H9 (cell line): ENCODE results near the gene STX8. TPM values are rescaled to one million over a fixed set of nuclear protein-coding genes. Genes with fewer than 3 reads are reported as not detected.

ENCODE experiments used
- DNase-seq: peaks from one replicate; pipeline ENCODE4 v3.0.0-alpha.2; 2017
- H2AFZ ChIP-seq: one replicate; pipeline ENCODE4 v1.6.1; 2013; ENCODE audit warnings: mild to moderate bottlenecking, low read length, control low read depth, moderate library complexity
- H2AK5ac ChIP-seq: 2 replicates; pipeline ENCODE4 v1.6.1; 2013; ENCODE audit warnings: low read length, control low read depth, mixed read lengths; ENCODE audit not compliant: insufficient read length
- H2BK120ac ChIP-seq: one replicate; pipeline ENCODE4 v1.6.1; 2013; ENCODE audit warnings: low read depth, mild to moderate bottlenecking, low read length, control low read depth, inconsistent platforms; ENCODE audit not compliant: poor library complexity, severe bottlenecking
- H2BK12ac ChIP-seq: 2 replicates; pipeline ENCODE4 v1.6.1; 2013; ENCODE audit warnings: low read length, control low read depth, mixed read lengths, low read depth; ENCODE audit not compliant: insufficient read length
- H2BK15ac ChIP-seq: 2 replicates; pipeline ENCODE4 v1.6.1; 2013; ENCODE audit warnings: low read depth, low read length, control low read depth
- H2BK20ac ChIP-seq: one replicate; pipeline ENCODE4 v1.6.1; 2013; ENCODE audit warnings: low read depth, mild to moderate bottlenecking, low read length, control low read depth, inconsistent platforms; ENCODE audit not compliant: poor library complexity, severe bottlenecking
- H2BK5ac ChIP-seq: 2 replicates; pipeline ENCODE4 v1.6.1; 2013; ENCODE audit warnings: low read length, control low read depth, mixed read lengths; ENCODE audit not compliant: insufficient read length
- H3K14ac ChIP-seq: 2 replicates; pipeline ENCODE4 v1.6.1; 2013; ENCODE audit warnings: low read length, control low read depth; ENCODE audit not compliant: insufficient read depth
- H3K18ac ChIP-seq: 2 replicates; pipeline ENCODE4 v1.6.1; 2013; ENCODE audit warnings: low read depth, mild to moderate bottlenecking, mixed read lengths, low read length, control low read depth; ENCODE audit not compliant: insufficient read length
- H3K23ac ChIP-seq: 2 replicates; pipeline ENCODE4 v1.6.1; 2013; ENCODE audit warnings: low read length, control low read depth, mixed read lengths, low read depth; ENCODE audit not compliant: insufficient read length
- H3K23me2 ChIP-seq: 2 replicates; pipeline ENCODE4 v1.6.1; 2013; ENCODE audit warnings: low read depth, mild to moderate bottlenecking, mixed read lengths, low read length, control low read depth; ENCODE audit not compliant: insufficient read length, poor library complexity, severe bottlenecking
- H3K27ac ChIP-seq: 2 replicates; pipeline ENCODE4 v1.5.1; 2013; ENCODE audit warnings: low read length, control low read depth, mixed read lengths, low read depth; ENCODE audit not compliant: insufficient read length
- H3K27me3 ChIP-seq: 2 replicates; pipeline ENCODE4 v1.6.1; 2013; ENCODE audit warnings: low read length, control low read depth, inconsistent platforms; ENCODE audit not compliant: insufficient read depth
- H3K4ac ChIP-seq: 2 replicates; pipeline ENCODE4 v1.6.1; 2013; ENCODE audit warnings: low read depth, mild to moderate bottlenecking, control low read depth, inconsistent platforms, low read length, moderate library complexity
- H3K4me1 ChIP-seq: 2 replicates; pipeline ENCODE4 v1.6.1; 2013; ENCODE audit warnings: low read length, control low read depth, inconsistent platforms; ENCODE audit not compliant: insufficient read depth
- H3K4me2 ChIP-seq: 2 replicates; pipeline ENCODE4 v1.6.1; 2013; ENCODE audit warnings: low read length, control low read depth, mixed read lengths; ENCODE audit not compliant: insufficient read length, insufficient read depth
- H3K56ac ChIP-seq: 2 replicates; pipeline ENCODE4 v1.6.1; 2013; ENCODE audit warnings: low read depth, mild to moderate bottlenecking, mixed read lengths, low read length, control low read depth; ENCODE audit not compliant: insufficient read length
- H3K79me1 ChIP-seq: 2 replicates; pipeline ENCODE4 v1.6.1; 2013; ENCODE audit warnings: low read depth, mild to moderate bottlenecking, moderate library complexity, low read length, control low read depth, inconsistent platforms; ENCODE audit not compliant: insufficient read depth, poor library complexity, severe bottlenecking
- H3K79me2 ChIP-seq: 2 replicates; pipeline ENCODE4 v1.6.1; 2013; ENCODE audit warnings: low read length, control low read depth, inconsistent platforms; ENCODE audit not compliant: insufficient read depth
- H3K9ac ChIP-seq: 2 replicates; pipeline ENCODE4 v1.6.1; 2013; ENCODE audit warnings: low read length, control low read depth, mixed read lengths; ENCODE audit not compliant: insufficient read length; ENCODE audit errors: extremely low read depth
- H3K9me3 ChIP-seq: one replicate; pipeline ENCODE4 v1.6.1; 2013; ENCODE audit warnings: low read depth, low read length, inconsistent platforms; ENCODE audit not compliant: control insufficient read depth
- H3T11ph ChIP-seq: one replicate; pipeline ENCODE4 v1.6.1; 2013; ENCODE audit warnings: mild to moderate bottlenecking, low read length, control low read depth, inconsistent platforms
- H4K20me1 ChIP-seq: one replicate; pipeline ENCODE4 v1.6.1; 2013; ENCODE audit not compliant: control insufficient read depth, insufficient read length, insufficient read depth
- H4K5ac ChIP-seq: 2 replicates; pipeline ENCODE4 v1.6.1; 2013; ENCODE audit warnings: low read depth, mild to moderate bottlenecking, mixed read lengths, low read length, control low read depth; ENCODE audit not compliant: insufficient read length
- H4K8ac ChIP-seq: replicated peaks from 2 replicates; pipeline ENCODE4 v1.6.1; 2013; ENCODE audit warnings: low read length, control low read depth, mixed read lengths, low read depth; ENCODE audit not compliant: insufficient read length
- H4K91ac ChIP-seq: 2 replicates; pipeline ENCODE4 v1.6.1; 2013; ENCODE audit warnings: low read depth, mild to moderate bottlenecking, moderate library complexity, mixed read lengths, low read length, control low read depth; ENCODE audit not compliant: insufficient read length
- H3K27ac Mint-ChIP-seq, 3 experiments: 2 replicates in 2 of 3; 3 replicates in 1 of 3; pipeline ENCODE4 v1.8.0; 2020 to 2021; ENCODE audit warnings: mixed read lengths in 3 of 3, mild to moderate bottlenecking in 1 of 3, moderate library complexity in 1 of 3
- H3K27me3 Mint-ChIP-seq: 2 replicates; pipeline ENCODE4 v1.8.0; 2021; ENCODE audit warnings: low read depth, mild to moderate bottlenecking, moderate library complexity, mixed read lengths
- H3K36me3 Mint-ChIP-seq, 3 experiments: 2 replicates in 2 of 3; 3 replicates in 1 of 3; pipeline ENCODE4 v1.8.0; 2020 to 2021; ENCODE audit warnings: low read depth in 3 of 3, mixed read lengths in 3 of 3; ENCODE audit not compliant: insufficient read depth in 1 of 3
- H3K4me1 Mint-ChIP-seq, 2 experiments: 2 replicates each; pipeline ENCODE4 v1.8.0; 2020; ENCODE audit warnings: mixed read lengths in 2 of 2
- H3K4me3 Mint-ChIP-seq, 2 experiments: 2 replicates in 1 of 2; 3 replicates in 1 of 2; pipeline ENCODE4 v1.8.0; 2020 to 2021; ENCODE audit warnings: mild to moderate bottlenecking in 2 of 2, mixed read lengths in 2 of 2, moderate library complexity in 1 of 2
- H3K9me3 Mint-ChIP-seq, 2 experiments: 2 replicates in 1 of 2; 3 replicates in 1 of 2; pipeline ENCODE4 v1.8.0; 2020; ENCODE audit warnings: mild to moderate bottlenecking in 2 of 2, mixed read lengths in 2 of 2, moderate library complexity in 1 of 2
- WGBS: extraction: QIAGEN DNeasy Blood & Tissue Kit; methylation state at CpG from one replicate; pipeline ENCODE4 v1.1.7; 2013; ENCODE audit warnings: missing lambda C conversion rate, low lambda C conversion rate, mixed read lengths; ENCODE audit not compliant: insufficient read length; ENCODE audit errors: extremely low coverage; 5-methylcytosine and 5-hydroxymethylcytosine counted together
- total RNA-seq: library from RNA; stranded (reverse); gene quantifications from 2 replicates; pipeline ENCODE4 v1.2.1, GENCODE V29; 2021
- TF ChIP-seq, protein P1 (sequence below): fragments of 200-600 bp; sonication (generic); conservative IDR thresholded peaks from 3 replicates; pipeline ENCODE4 v1.8.0; 2021; ENCODE audit warnings: antibody characterized with exemption, mild to moderate bottlenecking

STX8 gene
- total RNA-seq, 1 experiment from 2014 or later, result 55.1 TPM

DNA sequence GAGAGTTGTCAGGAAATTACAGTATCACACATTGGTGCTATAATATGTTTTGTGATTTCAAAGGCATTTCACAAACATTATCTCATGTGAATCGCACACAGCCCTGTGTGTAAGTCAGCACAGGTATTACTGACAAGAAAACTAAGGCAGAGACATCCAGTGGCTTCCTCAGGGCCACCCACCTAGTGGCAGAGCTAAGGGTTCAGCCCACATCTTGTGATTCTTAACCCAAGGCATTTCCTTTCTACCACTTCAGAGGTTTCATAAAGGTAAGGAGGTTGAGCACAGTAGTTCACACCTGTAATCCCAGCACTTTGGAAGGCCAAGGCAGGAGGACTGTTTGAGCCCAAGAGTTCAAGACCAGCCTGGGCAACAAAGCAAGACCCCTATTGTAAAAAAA, 58.2 kb downstream of the STX8 start:
- Histone ChIP-seq H2AFZ (no peak overlapping the region), H3K79me1 (no peaks in the 10 kb centered on the region), H3K27ac (no peak overlapping the region), H2BK20ac (no peak overlapping the region), H2AK5ac (no peak overlapping the region), H3K79me2 (no peaks in the 10 kb centered on the region), H3K23me2 (no peaks in the 10 kb centered on the region), H4K5ac (no peak overlapping the region), H4K91ac (no peak overlapping the region), H2BK15ac (no peak overlapping the region), H3K4me2 (no peak overlapping the region), H2BK5ac (no peak overlapping the region), H2BK120ac (no peak overlapping the region), H3K9me3 (no peaks in the 10 kb centered on the region), H3K9ac (no peak overlapping the region), H4K8ac (no peak overlapping the region), H2BK12ac (no peak overlapping the region), H3K18ac (no peak overlapping the region), H3K14ac (no peak overlapping the region), H3K27me3 (no peaks in the 10 kb centered on the region), H3K56ac (no peak overlapping the region), H3K23ac (no peak overlapping the region), H3T11ph (no peak overlapping the region), H3K4me1 (peaks cover 3% of the 10 kb centered on the region; the same call in 1 of the 2 replicates), H4K20me1 (no peaks in the 10 kb centered on the region), H3K4ac (no peak overlapping the region)
- no CpG with 5 or more reads among the region's 1 CpG for WGBS
- H3K9me3 Mint-ChIP-seq, result no peaks in the 10 kb centered on the region
- no peak overlapping the region for H3K27ac Mint-ChIP-seq
- H3K27me3 Mint-ChIP-seq, result no peaks in the 10 kb centered on the region
- no peak for DNase-seq
- H3K4me1 Mint-ChIP-seq, result peaks cover 23 to 27% of the 10 kb centered on the region in 2 experiments
- H3K36me3 Mint-ChIP-seq, result no peaks in the 10 kb centered on the region; a peak in 1 of 7 replicates
- no peak overlapping the region for H3K4me3 Mint-ChIP-seq
- TF ChIP-seq, protein P1, sequence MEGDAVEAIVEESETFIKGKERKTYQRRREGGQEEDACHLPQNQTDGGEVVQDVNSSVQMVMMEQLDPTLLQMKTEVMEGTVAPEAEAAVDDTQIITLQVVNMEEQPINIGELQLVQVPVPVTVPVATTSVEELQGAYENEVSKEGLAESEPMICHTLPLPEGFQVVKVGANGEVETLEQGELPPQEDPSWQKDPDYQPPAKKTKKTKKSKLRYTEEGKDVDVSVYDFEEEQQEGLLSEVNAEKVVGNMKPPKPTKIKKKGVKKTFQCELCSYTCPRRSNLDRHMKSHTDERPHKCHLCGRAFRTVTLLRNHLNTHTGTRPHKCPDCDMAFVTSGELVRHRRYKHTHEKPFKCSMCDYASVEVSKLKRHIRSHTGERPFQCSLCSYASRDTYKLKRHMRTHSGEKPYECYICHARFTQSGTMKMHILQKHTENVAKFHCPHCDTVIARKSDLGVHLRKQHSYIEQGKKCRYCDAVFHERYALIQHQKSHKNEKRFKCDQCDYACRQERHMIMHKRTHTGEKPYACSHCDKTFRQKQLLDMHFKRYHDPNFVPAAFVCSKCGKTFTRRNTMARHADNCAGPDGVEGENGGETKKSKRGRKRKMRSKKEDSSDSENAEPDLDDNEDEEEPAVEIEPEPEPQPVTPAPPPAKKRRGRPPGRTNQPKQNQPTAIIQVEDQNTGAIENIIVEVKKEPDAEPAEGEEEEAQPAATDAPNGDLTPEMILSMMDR, result peak; percentile 13; the same call in 1 of the 3 replicates
